SJCRH30 (cell line): ENCODE results near the gene SHKBP1. TPM values are rescaled to one million over a fixed set of nuclear protein-coding genes. Genes with fewer than 3 reads are reported as not detected.

ENCODE experiments used
- DNase-seq, 2 experiments: peaks; one replicate each; pipeline ENCODE4 v3.0.0-alpha.2; 2015 to 2020
- H3K27ac ChIP-seq: fragments of 250-450 bp; sonication (Bioruptor Pico); 2 replicates; pipeline ENCODE4 v1.5.1; 2020; ENCODE audit warnings: mild to moderate bottlenecking, moderate library complexity
- H3K27me3 ChIP-seq: fragments of 250-450 bp; sonication (Bioruptor Pico); 2 replicates; pipeline ENCODE4 v1.5.1; 2020; ENCODE audit warnings: mild to moderate bottlenecking, moderate library complexity
- H3K36me3 ChIP-seq: fragments of 250-450 bp; sonication (Bioruptor Pico); 2 replicates; pipeline ENCODE4 v1.5.1; 2020; ENCODE audit warnings: mild to moderate bottlenecking, moderate library complexity
- H3K4me1 ChIP-seq: fragments of 250-450 bp; sonication (Bioruptor Pico); 2 replicates; pipeline ENCODE4 v1.5.1; 2020; ENCODE audit warnings: mild to moderate bottlenecking, moderate library complexity
- H3K4me3 ChIP-seq: fragments of 250-450 bp; sonication (Bioruptor Pico); 2 replicates; pipeline ENCODE4 v1.5.1; 2020; ENCODE audit warnings: mild to moderate bottlenecking, moderate library complexity
- H3K9me3 ChIP-seq: fragments of 250-450 bp; sonication (Bioruptor Pico); replicated peaks from 2 replicates; pipeline ENCODE4 v1.5.1; 2020; ENCODE audit warnings: mild to moderate bottlenecking, moderate library complexity
- total RNA-seq: library from RNA; depleted of rRNA; stranded (reverse); fragments of >200 nt; shearing (Covaris generic); gene quantifications from 2 replicates; pipeline ENCODE4 v1.2.3, GENCODE V29; 2014

SHKBP1 gene
- total RNA-seq, 1 experiment from 2014 or later, result 46.6 TPM

DNA sequence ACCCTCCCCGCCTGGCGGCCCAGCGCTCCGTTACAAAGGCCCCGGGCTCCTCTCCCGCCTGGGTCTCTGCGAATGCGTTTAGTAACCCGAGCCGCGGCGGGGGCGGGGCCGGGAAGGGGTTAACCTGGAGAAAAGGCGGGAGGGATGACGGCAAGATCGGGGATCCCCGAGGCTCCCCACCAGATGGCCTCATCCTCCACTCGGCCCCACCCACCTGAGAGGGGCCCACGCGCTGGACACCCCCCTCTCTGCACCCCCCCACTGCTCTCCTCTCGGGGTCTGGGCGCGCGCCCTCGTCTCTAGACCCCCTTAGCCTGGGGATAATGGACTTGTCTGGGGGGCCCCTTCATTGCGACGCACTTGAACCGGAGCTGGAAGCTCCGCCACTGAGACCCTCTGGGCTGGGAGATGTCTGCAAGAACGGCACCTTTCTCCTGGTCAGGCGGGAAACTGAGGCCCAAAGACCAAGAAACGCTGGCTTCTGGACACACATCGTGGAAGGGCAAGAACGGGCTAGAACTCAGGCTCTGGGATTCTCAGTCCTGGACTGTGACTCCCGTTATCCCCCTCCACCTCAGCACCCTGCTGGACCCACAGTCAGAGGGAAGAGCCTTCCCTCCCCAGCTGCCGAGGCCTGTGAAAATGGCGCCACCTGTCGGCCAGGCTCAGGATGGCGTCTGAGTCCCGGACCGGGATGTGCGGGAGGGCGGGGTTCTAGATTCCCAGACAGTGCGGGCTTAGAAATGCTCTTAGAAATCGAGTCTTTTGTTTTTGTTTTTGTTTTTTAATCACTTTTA lies 21.6 kb downstream of the SHKBP1 start:
- DNase-seq, result peak; percentile 94 to 98
- peak overlapping the region; percentile 92 for H3K27ac ChIP-seq
- H3K27me3 ChIP-seq, result no peaks in the 10 kb centered on the region; the same call in 1 of the 2 replicates
- peaks cover 30% of the 10 kb centered on the region for H3K4me1 ChIP-seq
- H3K9me3 ChIP-seq, result no peaks in the 10 kb centered on the region
- H3K36me3 ChIP-seq, result no peaks in the 10 kb centered on the region
- peak overlapping the region; percentile 63 for H3K4me3 ChIP-seq

DNA sequence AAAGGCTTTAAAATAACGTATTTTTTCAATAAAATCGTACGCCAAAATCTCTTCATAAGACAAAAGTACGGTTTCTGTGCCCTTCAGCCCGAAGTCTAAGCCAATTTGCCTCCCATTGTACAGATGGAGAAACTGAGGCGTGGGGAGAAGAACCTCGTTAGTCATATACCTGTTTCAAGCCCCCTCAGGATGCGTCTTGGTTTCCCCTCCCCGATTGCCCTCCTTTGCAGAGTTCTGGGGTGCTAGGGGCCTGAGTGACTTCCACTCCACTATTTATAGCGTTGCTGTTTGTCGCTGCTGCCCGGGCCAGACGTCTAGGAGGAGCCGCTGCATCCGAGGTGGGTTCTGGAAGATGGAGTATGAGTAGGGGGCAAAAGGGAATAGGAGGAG lies 22.2 kb downstream of the SHKBP1 start:
- no peaks in the 10 kb centered on the region; the same call in 1 of the 2 replicates for H3K27me3 ChIP-seq
- no peaks in the 10 kb centered on the region for H3K36me3 ChIP-seq
- peaks cover 31% of the 10 kb centered on the region for H3K4me1 ChIP-seq
- DNase-seq, result no peak
- no peaks in the 10 kb centered on the region for H3K9me3 ChIP-seq
- H3K27ac ChIP-seq, result no peak overlapping the region
- no peak overlapping the region for H3K4me3 ChIP-seq

DNA sequence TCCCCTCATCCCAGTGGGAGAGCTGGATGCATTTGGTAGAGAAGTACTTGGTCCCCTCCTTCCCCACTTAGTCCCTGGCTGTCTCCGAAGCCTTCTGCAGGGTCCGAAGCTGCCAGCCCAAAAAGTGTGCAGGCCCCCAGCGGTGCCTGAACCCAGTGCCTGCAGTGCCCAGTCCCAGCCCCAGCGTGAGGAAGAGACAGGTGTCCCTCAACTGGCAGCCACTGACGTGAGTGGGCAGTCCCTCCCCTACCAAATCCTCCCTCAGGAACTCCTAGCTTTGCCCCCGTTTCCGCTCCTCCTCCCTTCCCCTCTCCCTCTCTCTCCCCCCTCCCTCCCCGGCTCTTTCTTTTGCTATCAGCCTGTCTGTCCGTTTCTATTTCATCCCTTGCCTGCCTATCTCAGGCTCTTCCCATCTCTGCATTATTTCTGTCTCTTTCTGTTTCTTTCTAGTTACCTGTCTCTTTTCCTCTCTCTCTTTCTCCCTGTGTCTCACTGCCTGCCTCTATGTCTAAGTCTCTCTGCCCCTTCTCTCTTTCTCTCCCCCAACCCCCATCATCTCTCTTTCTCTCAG lies 22.7 kb downstream of the SHKBP1 start:
- Histone ChIP-seq H3K4me1 (peaks cover 31% of the 10 kb centered on the region), H3K27ac (no peak overlapping the region), H3K4me3 (peak overlapping the region; percentile 3; the same call in 1 of the 2 replicates), H3K9me3 (no peaks in the 10 kb centered on the region), H3K27me3 (no peaks in the 10 kb centered on the region; the same call in 1 of the 2 replicates), H3K36me3 (no peaks in the 10 kb centered on the region)
- DNase-seq, result peak; percentile 52 to 66

DNA sequence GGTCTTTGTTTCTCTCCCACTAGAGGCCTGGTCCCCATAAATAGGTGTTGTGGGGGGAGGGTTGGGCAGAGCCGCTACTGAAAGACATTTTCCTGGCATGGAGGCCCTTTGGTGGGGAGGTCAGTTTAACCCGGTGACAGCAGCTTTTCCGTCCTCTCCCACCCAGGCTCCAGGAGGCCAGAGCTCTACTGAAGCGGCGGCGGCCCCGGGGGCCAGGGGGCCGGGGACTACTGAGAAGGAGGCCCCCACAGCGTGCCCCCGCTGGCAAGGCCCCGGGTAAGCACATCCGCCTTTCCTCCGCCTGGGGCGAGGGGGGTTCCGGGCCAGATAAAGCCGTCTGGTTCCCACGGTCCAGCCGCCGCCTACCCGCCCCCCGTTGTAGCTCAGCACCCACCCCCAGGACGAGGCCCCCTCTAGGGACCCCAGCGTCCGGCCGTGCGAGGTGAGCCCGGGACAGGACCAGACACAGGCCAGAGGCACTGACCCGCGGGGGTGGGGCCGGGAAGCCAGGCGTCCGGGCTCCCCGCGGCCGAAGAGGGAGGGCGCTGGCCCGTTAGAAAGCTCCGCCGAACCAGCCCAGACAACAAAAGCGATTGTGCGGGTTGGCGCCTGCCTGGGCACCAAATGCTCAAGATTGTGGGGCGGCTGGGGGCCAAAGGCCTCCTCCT lies 23.4 kb downstream of the SHKBP1 start:
- H3K9me3 ChIP-seq, result no peaks in the 10 kb centered on the region
- H3K27ac ChIP-seq, result no peak overlapping the region
- H3K27me3 ChIP-seq, result no peaks in the 10 kb centered on the region; the same call in 1 of the 2 replicates
- peak overlapping the region; percentile 3; the same call in 1 of the 2 replicates for H3K4me3 ChIP-seq
- H3K4me1 ChIP-seq, result peaks cover 28% of the 10 kb centered on the region
- DNase-seq, result no peak
- H3K36me3 ChIP-seq, result no peaks in the 10 kb centered on the region

DNA sequence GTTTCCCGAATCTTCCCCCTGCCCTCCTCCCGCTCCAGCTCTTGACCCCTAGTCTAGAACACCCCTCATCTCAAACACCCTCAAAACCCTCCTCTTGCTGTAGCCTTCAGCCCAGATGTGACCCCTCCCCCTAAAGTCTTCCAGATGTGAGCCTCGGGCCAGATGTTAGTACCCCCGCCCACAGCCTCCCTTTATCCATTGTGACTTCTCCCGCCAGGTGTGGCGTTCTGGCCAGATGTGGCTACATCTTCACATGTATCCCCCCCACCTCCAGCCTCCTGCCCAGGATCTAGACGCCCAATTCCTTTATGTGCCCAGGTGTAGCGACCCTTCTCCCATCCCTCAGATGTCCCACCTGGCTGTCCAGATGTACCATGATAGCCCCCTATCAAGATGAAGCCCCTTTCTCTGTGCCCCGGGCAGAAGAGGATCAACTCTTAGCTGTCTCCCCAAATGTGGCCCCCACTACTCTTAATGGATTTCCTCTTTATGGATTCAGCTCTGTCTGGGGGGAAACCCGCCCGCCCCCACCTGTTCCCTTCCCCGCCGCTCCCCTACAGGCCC lies 24.0 kb downstream of the SHKBP1 start:
- peak overlapping the region; percentile 52 for H3K4me3 ChIP-seq
- H3K27ac ChIP-seq, result no peak overlapping the region
- H3K4me1 ChIP-seq, result peaks cover 28% of the 10 kb centered on the region
- no peaks in the 10 kb centered on the region for H3K9me3 ChIP-seq
- DNase-seq, result no peak
- no peaks in the 10 kb centered on the region; the same call in 1 of the 2 replicates for H3K27me3 ChIP-seq
- H3K36me3 ChIP-seq, result no peaks in the 10 kb centered on the region

DNA sequence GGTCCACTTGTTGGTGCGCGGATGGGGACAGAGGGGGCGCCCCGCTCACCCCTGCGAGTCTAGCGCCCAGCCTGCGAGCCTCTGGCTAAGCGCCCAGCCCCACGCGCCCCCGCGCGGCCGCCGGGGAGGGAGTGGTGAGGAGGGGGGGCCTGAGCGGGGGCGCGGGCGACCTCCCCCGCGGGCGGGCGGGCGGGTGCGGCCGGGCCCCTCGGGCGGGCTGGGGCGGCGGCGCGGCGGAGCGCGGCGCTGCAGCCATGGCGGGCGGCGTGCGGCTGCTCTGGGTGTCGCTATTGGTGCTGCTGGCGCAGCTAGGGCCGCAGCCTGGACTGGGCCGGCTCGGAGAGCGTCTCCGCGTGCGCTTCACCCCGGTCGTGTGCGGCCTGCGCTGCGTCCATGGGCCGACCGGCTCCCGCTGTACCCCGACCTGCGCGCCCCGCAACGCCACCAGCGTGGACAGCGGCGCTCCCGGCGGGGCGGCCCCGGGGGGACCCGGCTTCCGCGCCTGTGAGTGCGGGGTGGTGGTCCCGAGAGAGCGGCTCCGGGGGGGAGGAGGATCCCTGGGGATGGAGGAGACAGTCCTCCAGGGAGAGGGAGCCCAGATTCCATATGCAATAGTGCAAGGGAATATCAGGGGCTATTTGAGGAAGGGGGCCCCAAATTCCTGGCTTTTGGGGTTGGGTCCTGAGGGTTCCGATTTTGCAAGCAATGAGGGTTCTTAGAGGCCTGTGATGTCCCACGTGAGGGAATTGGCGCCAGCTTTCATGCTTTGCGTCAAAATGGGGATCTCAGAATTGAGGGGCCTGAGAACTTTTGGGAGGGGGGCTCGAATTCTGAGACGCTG lies 24.7 kb downstream of the SHKBP1 start, which contains the start of gene LTBP4:
Gene LTBP4 (plus strand): TSS at position 236 of the 841 bp plus-strand sequence. CDS start 19 bp downstream, at position 255.
- Histone ChIP-seq H3K4me3 (peak within 1 kb of the TSS; percentile 52), H3K4me1 (peaks cover 32% of the 10 kb centered on the region), H3K9me3 (no peaks in the 10 kb centered on the region), H3K27me3 (no peaks in the 10 kb centered on the region; the same call in 1 of the 2 replicates), H3K36me3 (no peaks in the 10 kb centered on the region), H3K27ac (no peak within 1 kb of the TSS; the same call in 1 of the 2 replicates)
- DNase-seq, result peak in 1 of 2 experiments; percentile 50

DNA sequence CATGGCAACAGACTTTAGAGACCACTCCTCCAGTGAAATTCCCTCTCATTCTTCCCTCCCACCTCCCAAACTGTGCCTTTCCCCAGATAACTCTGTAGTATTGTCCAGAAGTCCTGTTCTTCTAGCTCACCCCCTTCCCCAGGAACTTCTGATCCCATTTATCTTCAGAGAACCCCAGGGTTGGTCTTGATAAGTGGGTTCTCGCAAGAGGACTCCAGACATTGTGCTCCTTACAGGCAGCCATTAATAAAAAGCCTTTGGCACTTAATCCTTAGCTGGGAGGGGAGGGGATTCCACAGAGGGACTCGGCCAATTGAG lies 26.4 kb downstream of the SHKBP1 start:
- Histone ChIP-seq H3K4me1 (peaks cover 29% of the 10 kb centered on the region), H3K9me3 (no peaks in the 10 kb centered on the region), H3K4me3 (peak overlapping the region; percentile 43; the same call in 1 of the 2 replicates), H3K27me3 (no peaks in the 10 kb centered on the region; the same call in 1 of the 2 replicates), H3K27ac (peak overlapping the region; percentile 31), H3K36me3 (no peaks in the 10 kb centered on the region)
- no peak for DNase-seq

DNA sequence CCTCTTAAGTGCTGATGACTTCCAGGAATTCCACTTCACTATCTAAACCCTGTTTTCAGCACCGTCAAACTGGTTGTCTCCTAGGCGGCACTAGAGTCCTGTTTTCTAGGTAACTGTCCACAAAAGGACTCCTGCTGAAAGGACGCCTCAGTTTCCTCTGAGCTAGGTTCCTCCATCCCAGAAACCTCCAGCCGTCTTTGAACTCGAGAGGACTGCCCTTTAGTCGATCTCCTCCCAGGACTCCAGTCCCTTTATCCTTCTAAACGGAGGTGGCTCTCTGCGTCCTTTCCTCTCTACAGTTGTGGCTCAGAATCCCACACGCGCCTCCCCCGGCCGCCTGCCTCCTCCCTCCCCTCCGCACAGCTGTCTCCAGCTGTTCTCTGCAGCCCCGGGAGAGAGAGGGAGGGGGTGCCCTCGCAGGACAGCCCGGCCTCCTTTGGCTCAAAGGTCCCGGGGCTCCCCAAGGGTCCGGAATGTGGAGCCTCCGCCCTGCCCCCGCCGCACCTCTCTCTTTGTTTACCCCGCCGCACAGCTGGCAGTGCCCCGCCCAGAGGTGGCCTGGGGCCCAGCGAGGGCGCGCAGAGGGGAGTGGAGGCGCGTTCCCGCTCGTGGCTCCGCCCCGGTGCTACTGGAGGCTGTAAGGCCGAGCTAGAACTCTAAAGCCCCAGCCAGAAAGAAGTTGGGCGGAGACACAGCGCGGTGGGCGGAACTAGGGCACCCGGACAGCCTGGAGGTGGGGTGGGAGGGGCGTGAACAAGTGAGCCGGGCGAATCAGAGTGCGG lies 26.9 kb downstream of the SHKBP1 start:
- peak overlapping the region; percentile 31 for H3K27ac ChIP-seq
- peak; percentile 99 to 100 for DNase-seq
- H3K27me3 ChIP-seq, result no peaks in the 10 kb centered on the region; the same call in 1 of the 2 replicates
- no peaks in the 10 kb centered on the region for H3K36me3 ChIP-seq
- peak overlapping the region; percentile 43 for H3K4me3 ChIP-seq
- H3K4me1 ChIP-seq, result peaks cover 29% of the 10 kb centered on the region
- H3K9me3 ChIP-seq, result no peaks in the 10 kb centered on the region

DNA sequence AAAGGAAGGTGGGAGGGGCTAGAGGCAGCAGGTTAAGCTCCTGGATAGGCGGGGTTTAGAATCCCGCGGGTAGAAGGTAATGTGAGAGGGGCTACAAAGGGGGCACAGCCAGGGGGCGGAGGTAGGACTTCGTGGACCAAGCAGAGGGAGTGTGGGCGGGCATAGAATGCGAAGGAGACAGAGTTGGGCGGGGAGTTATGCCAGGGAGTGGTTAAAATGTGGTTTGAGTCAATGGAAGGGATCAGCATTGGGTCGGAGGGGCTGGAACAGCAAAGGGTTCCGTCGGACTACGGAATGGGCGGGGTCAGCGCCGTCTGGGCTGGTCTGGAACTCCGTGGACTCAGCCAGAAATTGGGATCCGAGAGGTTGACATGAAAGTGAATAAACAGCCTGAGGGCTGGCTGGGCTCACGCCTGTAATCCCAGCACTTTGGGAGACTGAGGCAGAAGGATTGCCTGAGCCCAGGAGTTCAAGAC lies 27.5 kb downstream of the SHKBP1 start:
- no peak for DNase-seq
- no peak overlapping the region for H3K4me3 ChIP-seq
- no peaks in the 10 kb centered on the region for H3K36me3 ChIP-seq
- peaks cover 29% of the 10 kb centered on the region for H3K4me1 ChIP-seq
- H3K27ac ChIP-seq, result no peak overlapping the region
- H3K9me3 ChIP-seq, result no peaks in the 10 kb centered on the region
- H3K27me3 ChIP-seq, result no peaks in the 10 kb centered on the region; the same call in 1 of the 2 replicates

DNA sequence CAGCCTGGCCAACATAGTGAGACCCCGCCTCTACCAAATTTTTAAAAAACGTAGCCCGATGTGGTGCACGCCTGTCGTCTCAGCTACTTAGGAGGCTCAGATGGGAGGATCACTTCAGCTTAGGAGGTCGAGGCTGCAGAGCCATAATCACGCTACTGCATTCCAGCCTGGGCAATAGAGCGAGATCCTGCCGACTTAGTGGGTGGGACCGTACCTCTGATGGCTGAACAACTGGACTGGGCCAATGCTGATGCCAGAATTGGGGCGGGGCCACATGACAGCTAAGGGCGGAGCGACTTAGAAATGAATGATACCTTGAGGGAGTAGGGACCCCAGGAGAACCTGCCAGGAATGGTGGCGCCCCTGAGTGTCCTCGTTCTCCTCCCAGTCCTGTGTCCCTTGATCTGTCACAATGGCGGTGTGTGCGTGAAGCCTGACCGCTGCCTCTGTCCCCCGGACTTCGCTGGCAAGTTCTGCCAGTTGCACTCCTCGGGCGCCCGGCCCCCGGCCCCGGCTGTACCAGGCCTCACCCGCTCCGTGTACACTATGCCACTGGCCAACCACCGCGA lies 28.1 kb downstream of the SHKBP1 start:
- H3K27ac ChIP-seq, result no peak overlapping the region
- peaks cover 27% of the 10 kb centered on the region for H3K4me1 ChIP-seq
- H3K36me3 ChIP-seq, result no peaks in the 10 kb centered on the region
- H3K9me3 ChIP-seq, result no peaks in the 10 kb centered on the region
- H3K4me3 ChIP-seq, result peak overlapping the region; percentile 51
- H3K27me3 ChIP-seq, result no peaks in the 10 kb centered on the region; the same call in 1 of the 2 replicates
- DNase-seq, result no peak

DNA sequence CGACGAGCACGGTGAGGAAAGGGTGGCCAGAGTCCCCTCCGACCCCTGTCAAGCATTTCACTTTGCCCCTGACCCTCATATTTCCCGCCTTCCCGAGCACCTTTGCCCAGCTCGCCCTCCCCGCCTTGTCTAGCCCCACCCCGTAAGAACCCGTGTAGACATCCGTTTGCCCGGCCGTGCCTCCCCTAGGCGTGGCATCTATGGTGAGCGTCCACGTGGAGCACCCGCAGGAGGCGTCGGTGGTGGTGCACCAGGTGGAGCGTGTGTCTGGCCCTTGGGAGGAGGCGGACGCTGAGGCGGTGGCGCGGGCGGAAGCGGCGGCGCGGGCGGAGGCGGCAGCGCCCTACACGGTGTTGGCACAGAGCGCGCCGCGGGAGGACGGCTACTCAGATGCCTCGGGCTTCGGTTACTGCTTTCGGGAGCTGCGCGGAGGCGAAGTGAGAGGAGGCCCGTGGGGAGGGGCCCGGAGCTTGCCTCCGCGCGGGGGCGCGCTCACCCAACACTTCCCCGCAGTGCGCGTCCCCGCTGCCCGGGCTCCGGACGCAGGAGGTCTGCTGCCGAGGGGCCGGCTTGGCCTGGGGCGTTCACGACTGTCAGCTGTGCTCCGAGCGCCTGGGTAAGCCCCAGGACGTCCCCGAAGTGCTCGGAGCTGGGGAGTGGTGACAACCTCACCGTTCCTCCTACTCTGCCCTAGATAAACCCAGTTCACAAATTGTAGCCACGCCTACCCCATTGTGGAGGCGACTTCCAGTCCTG lies 28.7 kb downstream of the SHKBP1 start:
- Histone ChIP-seq H3K4me1 (peaks cover 25% of the 10 kb centered on the region), H3K9me3 (no peaks in the 10 kb centered on the region), H3K4me3 (peak overlapping the region; percentile 51), H3K36me3 (no peaks in the 10 kb centered on the region), H3K27me3 (no peaks in the 10 kb centered on the region; the same call in 1 of the 2 replicates), H3K27ac (no peak overlapping the region)
- DNase-seq, result peak; percentile 78 to 80
